Hematopoietic multipotent progenitor cell treated with erythropoietin and hydrocortisone succinate and interleukin-3 and kit ligand, for 17 days (in vitro differentiated cells): Measurements from ENCODE around the gene GAGE12G.
"Not testable (repeated sequence)": the region's sequence is repeated elsewhere in the genome, so short reads cannot be mapped to it uniquely, and the experiment has no call there.

Experiments
- DNase-seq: peaks from one replicate; pipeline ENCODE4 v3.0.0-alpha.2; 2015; ENCODE audit warnings: low spot score

Gene GAGE12G, protein sequence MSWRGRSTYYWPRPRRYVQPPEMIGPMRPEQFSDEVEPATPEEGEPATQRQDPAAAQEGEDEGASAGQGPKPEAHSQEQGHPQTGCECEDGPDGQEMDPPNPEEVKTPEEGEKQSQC

DNA sequence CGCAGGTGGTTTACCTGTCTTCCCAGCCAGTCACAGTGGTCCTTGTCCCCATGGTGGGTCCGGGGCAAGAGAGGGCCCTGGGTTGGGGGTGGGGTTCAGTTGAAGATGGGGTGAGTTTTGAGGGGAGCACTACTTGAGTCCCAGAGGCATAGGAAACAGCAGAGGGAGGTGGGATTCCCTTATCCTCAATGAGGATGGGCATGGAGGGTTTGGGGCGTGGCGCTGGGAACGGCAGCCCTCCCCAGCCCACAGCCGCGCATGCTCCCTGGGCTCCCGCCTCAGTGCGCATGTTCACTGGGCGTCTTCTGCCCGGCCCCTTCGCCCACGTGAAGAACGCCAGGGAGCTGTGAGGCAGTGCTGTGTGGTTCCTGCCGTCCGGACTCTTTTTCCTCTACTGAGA, at the start of gene GAGE12G:
Gene GAGE12G, plus strand, starts transcription at position 301 of the 400 bp plus-strand sequence. CDS start 1,155 bp downstream, outside the sequence.
- not testable (repeated sequence) for DNase-seq

DNA sequence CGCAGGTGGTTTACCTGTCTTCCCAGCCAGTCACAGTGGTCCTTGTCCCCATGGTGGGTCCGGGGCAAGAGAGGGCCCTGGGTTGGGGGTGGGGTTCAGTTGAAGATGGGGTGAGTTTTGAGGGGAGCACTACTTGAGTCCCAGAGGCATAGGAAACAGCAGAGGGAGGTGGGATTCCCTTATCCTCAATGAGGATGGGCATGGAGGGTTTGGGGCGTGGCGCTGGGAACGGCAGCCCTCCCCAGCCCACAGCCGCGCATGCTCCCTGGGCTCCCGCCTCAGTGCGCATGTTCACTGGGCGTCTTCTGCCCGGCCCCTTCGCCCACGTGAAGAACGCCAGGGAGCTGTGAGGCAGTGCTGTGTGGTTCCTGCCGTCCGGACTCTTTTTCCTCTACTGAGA, 38.3 kb upstream of the GAGE12G start, which contains the start of gene GAGE12C:
Gene GAGE12C, plus strand, starts transcription at position 301 of the 400 bp plus-strand sequence. CDS start 1,155 bp downstream, outside the sequence.
- DNase-seq, result not testable (repeated sequence)

DNA sequence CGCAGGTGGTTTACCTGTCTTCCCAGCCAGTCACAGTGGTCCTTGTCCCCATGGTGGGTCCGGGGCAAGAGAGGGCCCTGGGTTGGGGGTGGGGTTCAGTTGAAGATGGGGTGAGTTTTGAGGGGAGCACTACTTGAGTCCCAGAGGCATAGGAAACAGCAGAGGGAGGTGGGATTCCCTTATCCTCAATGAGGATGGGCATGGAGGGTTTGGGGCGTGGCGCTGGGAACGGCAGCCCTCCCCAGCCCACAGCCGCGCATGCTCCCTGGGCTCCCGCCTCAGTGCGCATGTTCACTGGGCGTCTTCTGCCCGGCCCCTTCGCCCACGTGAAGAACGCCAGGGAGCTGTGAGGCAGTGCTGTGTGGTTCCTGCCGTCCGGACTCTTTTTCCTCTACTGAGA, 28.8 kb upstream of the GAGE12G start, which contains the start of gene GAGE12D:
Gene GAGE12D, plus strand, starts transcription at position 301 of the 400 bp plus-strand sequence. CDS start 1,155 bp downstream, outside the sequence.
- not testable (repeated sequence) for DNase-seq

DNA sequence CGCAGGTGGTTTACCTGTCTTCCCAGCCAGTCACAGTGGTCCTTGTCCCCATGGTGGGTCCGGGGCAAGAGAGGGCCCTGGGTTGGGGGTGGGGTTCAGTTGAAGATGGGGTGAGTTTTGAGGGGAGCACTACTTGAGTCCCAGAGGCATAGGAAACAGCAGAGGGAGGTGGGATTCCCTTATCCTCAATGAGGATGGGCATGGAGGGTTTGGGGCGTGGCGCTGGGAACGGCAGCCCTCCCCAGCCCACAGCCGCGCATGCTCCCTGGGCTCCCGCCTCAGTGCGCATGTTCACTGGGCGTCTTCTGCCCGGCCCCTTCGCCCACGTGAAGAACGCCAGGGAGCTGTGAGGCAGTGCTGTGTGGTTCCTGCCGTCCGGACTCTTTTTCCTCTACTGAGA, 19.2 kb upstream of the GAGE12G start, which contains the start of gene GAGE12E:
Gene GAGE12E, plus strand, starts transcription at position 301 of the 400 bp plus-strand sequence. CDS start 1,155 bp downstream, outside the sequence.
- not testable (repeated sequence) for DNase-seq

DNA sequence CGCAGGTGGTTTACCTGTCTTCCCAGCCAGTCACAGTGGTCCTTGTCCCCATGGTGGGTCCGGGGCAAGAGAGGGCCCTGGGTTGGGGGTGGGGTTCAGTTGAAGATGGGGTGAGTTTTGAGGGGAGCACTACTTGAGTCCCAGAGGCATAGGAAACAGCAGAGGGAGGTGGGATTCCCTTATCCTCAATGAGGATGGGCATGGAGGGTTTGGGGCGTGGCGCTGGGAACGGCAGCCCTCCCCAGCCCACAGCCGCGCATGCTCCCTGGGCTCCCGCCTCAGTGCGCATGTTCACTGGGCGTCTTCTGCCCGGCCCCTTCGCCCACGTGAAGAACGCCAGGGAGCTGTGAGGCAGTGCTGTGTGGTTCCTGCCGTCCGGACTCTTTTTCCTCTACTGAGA, 9.7 kb upstream of the GAGE12G start, which contains the start of gene GAGE12F:
Gene GAGE12F, plus strand, starts transcription at position 301 of the 400 bp plus-strand sequence. CDS start 1,155 bp downstream, outside the sequence.
- not testable (repeated sequence) for DNase-seq

DNA sequence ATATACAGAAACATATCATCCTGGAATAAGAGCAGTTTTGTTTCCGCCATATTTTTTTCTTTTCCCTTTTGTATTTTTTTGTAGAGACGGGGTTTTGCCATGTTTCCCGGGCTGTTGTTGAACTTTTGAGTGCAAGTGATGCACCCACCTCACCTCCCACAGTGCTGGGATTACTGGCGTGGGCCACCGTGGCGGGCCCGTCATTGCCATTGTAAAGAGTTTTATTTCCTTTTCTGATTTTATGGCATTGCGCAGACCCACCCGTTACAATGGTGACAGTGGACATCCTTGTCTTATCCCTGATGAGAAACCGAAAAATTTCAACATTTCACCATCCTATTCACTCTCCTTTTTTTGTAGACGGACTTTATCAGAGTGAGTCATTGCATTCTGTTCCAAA, 1.5 kb upstream of the GAGE12G start:
- not testable (repeated sequence) for DNase-seq

DNA sequence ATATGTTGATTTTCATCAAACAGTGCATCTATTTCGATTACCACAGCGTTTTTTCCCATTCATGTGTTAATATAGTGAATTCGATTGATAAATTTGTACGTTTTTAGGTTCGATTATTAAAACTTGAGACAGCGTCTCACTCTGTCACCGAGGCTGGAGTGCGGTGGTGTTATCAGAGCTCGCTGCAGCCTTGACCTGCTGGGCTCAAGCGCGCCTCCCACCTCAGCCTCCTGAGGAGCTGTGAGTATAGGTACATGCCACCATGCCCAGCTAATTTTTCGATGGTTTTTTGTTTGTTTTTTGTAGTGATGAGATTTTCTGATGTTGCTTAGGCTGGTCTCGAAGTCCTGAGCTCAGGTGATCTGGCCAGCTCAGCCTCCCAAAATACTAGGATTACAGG, 1.0 kb upstream of the GAGE12G start:
- not testable (repeated sequence) for DNase-seq

DNA sequence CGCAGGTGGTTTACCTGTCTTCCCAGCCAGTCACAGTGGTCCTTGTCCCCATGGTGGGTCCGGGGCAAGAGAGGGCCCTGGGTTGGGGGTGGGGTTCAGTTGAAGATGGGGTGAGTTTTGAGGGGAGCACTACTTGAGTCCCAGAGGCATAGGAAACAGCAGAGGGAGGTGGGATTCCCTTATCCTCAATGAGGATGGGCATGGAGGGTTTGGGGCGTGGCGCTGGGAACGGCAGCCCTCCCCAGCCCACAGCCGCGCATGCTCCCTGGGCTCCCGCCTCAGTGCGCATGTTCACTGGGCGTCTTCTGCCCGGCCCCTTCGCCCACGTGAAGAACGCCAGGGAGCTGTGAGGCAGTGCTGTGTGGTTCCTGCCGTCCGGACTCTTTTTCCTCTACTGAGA, 9.4 kb downstream of the GAGE12G start, which contains the start of gene GAGE12H:
Gene GAGE12H, plus strand, starts transcription at position 301 of the 400 bp plus-strand sequence. CDS start 1,155 bp downstream, outside the sequence.
- DNase-seq, result not testable (repeated sequence)

DNA sequence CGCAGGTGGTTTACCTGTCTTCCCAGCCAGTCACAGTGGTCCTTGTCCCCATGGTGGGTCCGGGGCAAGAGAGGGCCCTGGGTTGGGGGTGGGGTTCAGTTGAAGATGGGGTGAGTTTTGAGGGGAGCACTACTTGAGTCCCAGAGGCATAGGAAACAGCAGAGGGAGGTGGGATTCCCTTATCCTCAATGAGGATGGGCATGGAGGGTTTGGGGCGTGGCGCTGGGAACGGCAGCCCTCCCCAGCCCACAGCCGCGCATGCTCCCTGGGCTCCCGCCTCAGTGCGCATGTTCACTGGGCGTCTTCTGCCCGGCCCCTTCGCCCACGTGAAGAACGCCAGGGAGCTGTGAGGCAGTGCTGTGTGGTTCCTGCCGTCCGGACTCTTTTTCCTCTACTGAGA, 19.0 kb downstream of the GAGE12G start, which contains the start of gene GAGE2A:
Gene GAGE2A, plus strand, starts transcription at position 301 of the 400 bp plus-strand sequence. CDS start 1,155 bp downstream, outside the sequence.
- DNase-seq, result not testable (repeated sequence)

DNA sequence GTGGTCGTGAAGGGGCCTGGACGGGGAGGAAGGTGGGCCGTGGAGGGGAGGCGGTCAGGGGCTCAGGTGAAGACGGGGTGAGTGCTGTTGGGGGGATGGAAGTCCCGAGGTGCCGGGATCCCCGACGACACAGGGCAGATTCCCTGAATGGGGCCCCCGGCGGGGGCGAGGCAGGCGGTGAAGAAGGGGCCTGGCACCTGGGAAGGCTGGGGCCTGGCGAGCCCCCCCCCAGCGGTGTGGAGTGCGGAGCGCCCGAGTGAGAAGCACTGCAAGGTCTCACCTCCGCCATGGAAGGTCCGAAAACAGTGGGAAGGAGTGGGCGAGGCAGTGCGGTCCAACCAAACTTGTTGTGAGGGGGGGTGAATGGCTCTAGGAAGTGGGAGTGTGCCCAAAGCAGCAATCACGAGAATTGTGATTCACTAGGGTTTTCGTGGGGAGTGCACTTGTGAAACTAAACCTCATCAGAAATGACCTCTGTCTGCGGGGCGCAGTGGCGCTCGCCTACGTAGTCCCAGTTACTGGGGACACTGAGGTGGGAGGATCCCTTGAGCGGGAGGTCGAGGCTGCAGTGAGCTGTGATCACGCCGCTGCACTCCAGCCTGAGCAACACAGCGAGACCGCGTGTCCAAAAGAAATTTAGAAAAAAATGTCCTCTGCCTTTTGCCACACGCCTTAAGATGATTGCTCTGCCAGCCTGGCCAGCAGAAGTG, 19.7 kb downstream of the GAGE12G start:
- not testable (repeated sequence) for DNase-seq

DNA sequence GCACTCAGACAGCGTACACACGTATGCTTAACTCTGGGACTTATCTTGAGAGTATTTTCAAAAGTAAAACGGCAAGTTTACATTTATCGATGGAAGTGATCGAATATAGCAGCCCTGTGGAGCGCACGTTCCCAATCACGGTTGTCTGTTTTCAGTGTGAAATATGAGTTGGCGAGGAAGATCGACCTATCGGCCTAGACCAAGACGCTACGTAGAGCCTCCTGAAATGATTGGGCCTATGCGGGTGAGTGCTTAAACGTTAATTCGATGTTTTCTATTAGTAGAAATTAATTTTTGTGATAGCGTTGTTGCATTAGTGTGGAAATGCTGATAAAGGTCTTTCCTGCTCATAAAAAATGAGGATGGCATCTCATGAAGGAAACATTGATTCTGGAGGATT, 20.3 kb downstream of the GAGE12G start:
- DNase-seq, result not testable (repeated sequence)

DNA sequence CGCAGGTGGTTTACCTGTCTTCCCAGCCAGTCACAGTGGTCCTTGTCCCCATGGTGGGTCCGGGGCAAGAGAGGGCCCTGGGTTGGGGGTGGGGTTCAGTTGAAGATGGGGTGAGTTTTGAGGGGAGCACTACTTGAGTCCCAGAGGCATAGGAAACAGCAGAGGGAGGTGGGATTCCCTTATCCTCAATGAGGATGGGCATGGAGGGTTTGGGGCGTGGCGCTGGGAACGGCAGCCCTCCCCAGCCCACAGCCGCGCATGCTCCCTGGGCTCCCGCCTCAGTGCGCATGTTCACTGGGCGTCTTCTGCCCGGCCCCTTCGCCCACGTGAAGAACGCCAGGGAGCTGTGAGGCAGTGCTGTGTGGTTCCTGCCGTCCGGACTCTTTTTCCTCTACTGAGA, 28.5 kb downstream of the GAGE12G start, which contains the start of gene GAGE1:
Gene GAGE1, plus strand, starts transcription at position 301 of the 400 bp plus-strand sequence. CDS start 1,155 bp downstream, outside the sequence.
- DNase-seq, result not testable (repeated sequence)

DNA sequence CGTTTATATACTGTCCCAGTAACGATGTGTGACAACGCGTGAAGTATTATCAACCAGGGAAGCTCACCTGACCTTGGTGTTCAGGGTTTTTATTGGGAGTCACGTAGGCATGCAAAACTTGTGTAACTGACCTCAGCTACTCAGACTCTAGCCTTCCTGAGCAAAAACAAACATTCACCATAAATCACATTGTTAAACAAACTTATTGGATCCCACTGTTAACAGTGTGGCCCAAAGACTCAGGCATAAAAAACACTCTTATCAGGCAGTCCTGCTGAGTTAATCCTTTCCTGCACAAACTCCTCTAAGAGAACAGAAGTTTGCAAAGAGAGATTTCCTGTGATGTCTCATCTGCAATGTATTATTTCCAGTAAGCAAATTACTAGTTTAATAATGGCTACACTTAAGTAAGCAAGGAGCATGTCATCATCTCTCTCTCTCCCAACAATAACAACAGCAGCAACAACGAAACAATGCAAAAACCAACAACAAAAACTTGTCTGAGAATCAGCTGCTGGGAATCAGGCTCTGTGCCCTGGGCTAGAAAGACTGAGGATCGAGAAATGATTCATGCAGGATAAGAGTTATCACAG, 40.6 kb downstream of the GAGE12G start:
- no peak for DNase-seq

DNA sequence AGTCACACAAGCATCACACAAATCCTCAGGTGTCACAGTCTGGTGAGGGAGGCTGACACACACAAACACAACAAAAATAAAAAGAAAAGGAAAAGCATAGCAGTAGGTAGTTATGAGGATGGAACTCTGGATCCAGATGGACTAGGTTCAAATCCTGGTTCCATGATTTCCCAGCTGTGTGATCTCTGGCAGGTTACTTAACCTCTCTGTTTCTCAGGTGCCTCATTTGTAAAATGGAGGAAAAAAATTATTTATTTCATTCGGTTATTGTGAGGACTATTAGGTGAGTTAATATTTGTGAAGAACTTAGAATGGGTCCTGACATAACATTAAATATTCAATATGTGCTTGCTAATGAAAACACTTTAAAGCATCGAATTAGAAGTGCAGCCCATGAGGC, 48.4 kb downstream of the GAGE12G start:
- no peak for DNase-seq
